ENCODE measurements around the gene RALGAPB. TPM values are rescaled to one million over a fixed set of nuclear protein-coding genes. Genes with fewer than 3 reads are reported as not detected.

RALGAPB gene
- total RNA-seq, 2 experiments from 2014 or later, result 30.4 to 31.9 TPM

GRCh38 chr20:38599410-38599882 is 126.8 kb downstream of the RALGAPB start:
- Mint-ChIP-seq H3K27me3 (peaks cover 49% of the 10 kb centered on the region), H3K27ac (no peak overlapping the region), H3K36me3 (ENCODE audit: low read depth) (no peaks in the 10 kb centered on the region), H3K9me3 (no peaks in the 10 kb centered on the region), H3K4me1 (ENCODE audit: low read depth) (peaks cover 6% of the 10 kb centered on the region), H3K4me3 (no peak overlapping the region)
- Histone ChIP-seq H3K36me3 (ENCODE audit: insufficient read depth, low read length) (no peaks in the 10 kb centered on the region), H3K27me3 (ENCODE audit: control insufficient read depth in 1 of 2, insufficient read depth in 2 of 2, low read length in 2 of 2) (peaks cover 26 to 42% of the 10 kb centered on the region in 2 experiments), H3K9me3 (ENCODE audit: control insufficient read depth in 1 of 2, insufficient read depth in 1 of 2, low read length in 2 of 2) (no peaks in the 10 kb centered on the region), H3K4me1 (ENCODE audit: insufficient read depth, low read length) (peaks cover 11% of the 10 kb centered on the region), H3K27ac (ENCODE audit: low read depth in 1 of 2, low read length in 2 of 2) (no peak overlapping the region), H3K4me3 (ENCODE audit: low read length) (no peak overlapping the region)
- CTCF ChIA-PET, result no interaction called here
- no peak for TF ChIP-seq CTCF (IDR thresholded peaks at IDR 0.05)
- intact Hi-C loops (cut with DNase I, micrococcal nuclease), result no loop called here
- POLR2A ChIA-PET, result no interaction called here
- DNase-seq (no peak), ATAC-seq (ENCODE audit: poor library complexity) (no peak)

GRCh38 chr20:38600057-38600456 is 127.4 kb downstream of the RALGAPB start:
- no peak for DNase-seq
- H3K4me1 Mint-ChIP-seq (ENCODE audit: low read depth), result peaks cover 6% of the 10 kb centered on the region
- no peak overlapping the region for H3K4me3 Mint-ChIP-seq
- H3K9me3 ChIP-seq (ENCODE audit: control insufficient read depth in 1 of 2, insufficient read depth in 1 of 2, low read length in 2 of 2), result no peaks in the 10 kb centered on the region
- H3K9me3 Mint-ChIP-seq, result no peaks in the 10 kb centered on the region
- H3K4me1 ChIP-seq (ENCODE audit: insufficient read depth, low read length), result peaks cover 11% of the 10 kb centered on the region
- TF ChIP-seq CTCF (IDR thresholded peaks at IDR 0.05), result no peak
- no peaks in the 10 kb centered on the region for H3K36me3 Mint-ChIP-seq (ENCODE audit: low read depth)
- intact Hi-C loops (cut with DNase I, micrococcal nuclease), result no loop called here
- ChIA-PET POLR2A (no interaction called here), CTCF (no interaction called here)
- no peaks in the 10 kb centered on the region for H3K36me3 ChIP-seq (ENCODE audit: insufficient read depth, low read length)
- H3K27me3 Mint-ChIP-seq, result peaks cover 52% of the 10 kb centered on the region
- H3K27ac Mint-ChIP-seq, result no peak overlapping the region
- peaks cover 30 to 45% of the 10 kb centered on the region in 2 experiments for H3K27me3 ChIP-seq (ENCODE audit: control insufficient read depth in 1 of 2, insufficient read depth in 2 of 2, low read length in 2 of 2)
- H3K27ac ChIP-seq (ENCODE audit: low read depth in 1 of 2, low read length in 2 of 2), result no peak overlapping the region
- H3K4me3 ChIP-seq (ENCODE audit: low read length), result no peak overlapping the region
- ATAC-seq (ENCODE audit: poor library complexity), result no peak

DNA sequence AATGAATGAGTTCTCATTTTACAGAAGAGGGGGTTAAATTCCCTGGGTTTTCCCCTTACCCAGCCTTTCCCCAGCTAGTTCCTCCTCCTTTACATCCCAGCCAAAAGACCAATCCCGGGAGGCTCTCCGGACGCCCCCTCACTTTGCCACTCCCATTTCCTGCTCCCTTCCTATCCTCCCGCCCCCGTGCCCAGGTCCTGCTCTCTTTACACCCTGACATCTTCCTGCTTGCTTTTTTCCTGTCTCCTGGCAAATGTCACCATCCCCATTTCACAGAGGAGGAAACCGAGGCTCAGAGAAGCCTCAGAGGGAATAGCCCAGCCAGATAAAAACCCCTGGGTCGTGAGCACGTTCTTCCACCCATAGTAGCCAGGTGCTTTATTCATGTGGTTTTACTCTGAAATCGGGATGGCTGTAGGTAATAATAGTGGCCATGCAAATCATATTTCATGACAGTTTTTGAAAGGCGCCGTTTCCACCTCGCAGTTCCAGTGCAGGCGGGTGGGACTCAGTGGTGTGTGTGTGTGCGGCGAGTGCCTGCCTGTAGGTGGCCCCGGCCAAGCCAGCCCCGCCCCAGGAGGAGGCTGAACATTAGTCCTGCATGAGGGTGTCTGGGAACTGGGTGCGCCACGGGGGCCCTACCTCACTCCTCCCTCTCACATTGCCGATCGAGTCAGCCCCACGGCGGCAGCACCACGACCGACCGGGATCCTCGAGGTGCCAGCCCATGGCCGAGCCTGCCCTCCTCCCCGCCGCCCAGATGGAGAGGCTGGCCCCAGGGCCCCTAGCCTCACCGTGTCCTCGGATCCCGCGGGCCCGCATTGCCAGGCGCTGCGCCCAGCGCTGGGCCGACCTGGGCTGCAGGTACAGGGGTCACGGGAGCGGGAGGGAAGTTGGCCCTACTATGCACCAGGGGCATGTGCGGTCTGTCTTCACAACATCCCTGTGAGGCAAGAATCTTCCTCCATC is 128.9 kb downstream of the RALGAPB start, which contains the start of gene ARHGAP40:
TSS of gene ARHGAP40 (plus strand) at position 594 of the 969 bp plus-strand sequence.
- H3K9me3 Mint-ChIP-seq, result no peaks in the 10 kb centered on the region
- peaks cover 11% of the 10 kb centered on the region for H3K4me1 ChIP-seq (ENCODE audit: insufficient read depth, low read length)
- H3K36me3 Mint-ChIP-seq (ENCODE audit: low read depth), result no peaks in the 10 kb centered on the region
- H3K27me3 Mint-ChIP-seq, result peaks cover 67% of the 10 kb centered on the region
- CTCF ChIA-PET, result no interaction called here
- H3K9me3 ChIP-seq (ENCODE audit: control insufficient read depth in 1 of 2, insufficient read depth in 1 of 2, low read length in 2 of 2), result no peaks in the 10 kb centered on the region
- POLR2A ChIA-PET, result no interaction called here
- H3K4me1 Mint-ChIP-seq (ENCODE audit: low read depth), result peaks cover 6% of the 10 kb centered on the region
- H3K27me3 ChIP-seq (ENCODE audit: control insufficient read depth in 1 of 2, insufficient read depth in 2 of 2, low read length in 2 of 2), result peaks cover 35 to 49% of the 10 kb centered on the region in 2 experiments
- H3K27ac ChIP-seq (ENCODE audit: low read depth in 1 of 2, low read length in 2 of 2), result no peak within 1 kb of the TSS
- no peak for TF ChIP-seq CTCF (IDR thresholded peaks at IDR 0.05)
- no peaks in the 10 kb centered on the region for H3K36me3 ChIP-seq (ENCODE audit: insufficient read depth, low read length)
- intact Hi-C loops (cut with DNase I, micrococcal nuclease), result no loop called here
- H3K27ac Mint-ChIP-seq, result no peak within 1 kb of the TSS
- DNase-seq (no peak), ATAC-seq (ENCODE audit: poor library complexity) (no peak)
- no peak within 1 kb of the TSS for H3K4me3 Mint-ChIP-seq
- H3K4me3 ChIP-seq (ENCODE audit: low read length), result no peak within 1 kb of the TSS

Measured in CD4-positive, alpha-beta T cell (primary cell).